Tongue (tissue), 2 donors: ENCODE data around the gene PPP1R16B. TPM values are rescaled to one million over a fixed set of nuclear protein-coding genes. Genes with fewer than 3 reads are reported as not detected.

Experiments used
- DNase-seq: peaks from one replicate; pipeline ENCODE4 v3.0.0-alpha.2; 2015
- total RNA-seq: library from RNA; depleted of rRNA; stranded (reverse); fragments of >200 nt; gene quantifications from one replicate; pipeline ENCODE4 v1.2.3, GENCODE V29; 2014

PPP1R16B gene
- total RNA-seq, 1 donor from 2014 or later: 4.6 TPM

- no peak for DNase-seq
Measured at GRCh38 chr20:38877483-38877882, 72.0 kb downstream of the PPP1R16B start.

DNA sequence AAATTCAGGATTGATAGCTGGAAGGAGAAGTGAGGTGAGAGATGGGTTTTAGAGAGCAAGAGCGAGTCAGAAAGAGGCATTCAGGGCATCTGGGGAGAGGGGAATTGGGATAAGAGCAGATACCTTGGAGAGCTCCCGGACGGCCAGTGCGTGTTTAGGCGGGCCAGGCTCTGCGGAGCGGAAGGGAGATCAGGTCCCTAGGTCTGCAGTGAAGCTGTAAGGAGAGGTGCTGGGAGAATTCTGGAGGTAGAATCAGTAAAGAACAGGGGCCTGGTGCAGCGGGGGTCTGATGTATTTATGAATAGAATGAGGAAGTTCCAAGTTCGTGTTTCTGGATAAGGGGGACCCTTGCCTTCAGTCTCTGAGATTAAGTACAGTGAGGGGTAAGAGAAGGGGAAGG is 73.4 kb downstream of the PPP1R16B start:
- DNase-seq: peak; percentile 55

GRCh38 chr20:38880952-38881735 is 75.6 kb downstream of the PPP1R16B start:
- no peak for DNase-seq

DNA sequence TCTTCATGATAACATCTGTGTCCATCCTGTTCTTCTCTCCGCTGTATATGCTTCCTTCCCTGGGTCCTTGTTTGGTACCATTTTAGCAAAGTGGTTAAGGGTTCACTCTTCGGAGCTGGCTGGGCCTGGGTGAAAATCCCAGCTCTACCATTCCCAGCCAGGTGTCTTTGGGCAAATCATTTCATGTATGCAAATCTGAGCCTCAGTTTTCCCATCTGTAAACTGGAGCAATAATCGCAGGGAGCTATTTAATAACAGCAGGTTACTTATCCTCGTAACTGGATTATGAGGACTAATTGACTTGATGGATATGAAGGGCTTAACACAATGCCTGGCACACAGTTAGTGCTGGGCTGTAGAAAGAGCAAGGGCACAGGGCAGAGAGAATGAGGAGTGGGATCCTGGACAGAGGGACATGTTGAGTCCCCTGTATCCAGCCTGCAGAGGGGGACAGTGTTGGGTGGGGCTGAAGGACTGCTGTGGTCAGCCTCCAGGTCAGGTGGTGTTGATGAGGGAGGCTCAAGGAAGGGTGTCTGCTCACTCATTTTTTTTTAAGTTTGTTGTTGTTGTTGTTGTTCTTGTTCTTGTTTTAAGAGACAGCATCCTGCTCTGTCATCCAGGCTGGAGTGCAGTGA is 76.4 kb downstream of the PPP1R16B start:
- no peak for DNase-seq

GRCh38 chr20:38882600-38882999 is 77.1 kb downstream of the PPP1R16B start:
- DNase-seq: no peak

DNA sequence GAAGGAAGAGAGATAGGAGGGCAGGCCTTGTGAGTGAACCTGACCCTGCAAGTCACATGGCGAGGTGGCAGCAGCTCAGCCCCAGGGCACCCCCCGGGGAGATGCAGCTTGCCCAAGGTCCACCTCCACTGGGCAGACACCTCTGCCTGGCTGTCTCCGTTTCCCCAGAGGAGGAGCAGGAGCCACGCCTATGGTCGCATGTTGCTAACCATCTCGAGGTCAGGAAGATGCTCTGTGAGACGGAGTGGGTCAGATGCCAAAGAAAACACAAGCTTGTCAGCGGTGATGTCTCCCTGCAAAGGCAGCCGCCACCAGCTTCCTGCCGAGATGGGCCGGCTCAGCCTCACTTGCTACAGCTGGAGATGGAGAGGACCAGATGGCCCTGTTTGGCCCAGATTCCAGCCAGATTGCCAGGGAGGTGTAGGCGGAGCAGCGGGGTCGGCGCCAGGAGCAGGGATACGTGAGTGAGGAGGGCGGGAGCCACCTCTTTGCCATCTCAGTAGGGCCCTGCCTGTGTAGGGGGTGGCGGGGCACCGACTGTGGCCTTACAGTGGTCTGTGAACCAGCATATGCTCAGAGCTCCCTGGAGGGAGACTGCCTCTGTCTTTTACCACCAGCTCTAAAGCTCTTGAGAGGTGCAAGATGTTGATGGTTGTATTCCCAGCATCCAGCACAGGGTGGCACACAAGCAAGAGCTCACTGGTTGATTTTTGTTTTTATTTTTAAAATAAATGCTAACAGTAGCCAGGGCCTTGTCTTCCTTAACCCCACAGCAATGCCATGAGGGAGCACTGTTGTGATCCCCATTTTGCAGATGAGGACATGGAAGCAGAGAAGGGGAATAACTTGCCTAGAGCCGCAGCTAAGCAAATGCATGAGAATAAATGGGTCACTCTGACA is 77.8 kb downstream of the PPP1R16B start:
- peak; percentile 14 for DNase-seq

DNA sequence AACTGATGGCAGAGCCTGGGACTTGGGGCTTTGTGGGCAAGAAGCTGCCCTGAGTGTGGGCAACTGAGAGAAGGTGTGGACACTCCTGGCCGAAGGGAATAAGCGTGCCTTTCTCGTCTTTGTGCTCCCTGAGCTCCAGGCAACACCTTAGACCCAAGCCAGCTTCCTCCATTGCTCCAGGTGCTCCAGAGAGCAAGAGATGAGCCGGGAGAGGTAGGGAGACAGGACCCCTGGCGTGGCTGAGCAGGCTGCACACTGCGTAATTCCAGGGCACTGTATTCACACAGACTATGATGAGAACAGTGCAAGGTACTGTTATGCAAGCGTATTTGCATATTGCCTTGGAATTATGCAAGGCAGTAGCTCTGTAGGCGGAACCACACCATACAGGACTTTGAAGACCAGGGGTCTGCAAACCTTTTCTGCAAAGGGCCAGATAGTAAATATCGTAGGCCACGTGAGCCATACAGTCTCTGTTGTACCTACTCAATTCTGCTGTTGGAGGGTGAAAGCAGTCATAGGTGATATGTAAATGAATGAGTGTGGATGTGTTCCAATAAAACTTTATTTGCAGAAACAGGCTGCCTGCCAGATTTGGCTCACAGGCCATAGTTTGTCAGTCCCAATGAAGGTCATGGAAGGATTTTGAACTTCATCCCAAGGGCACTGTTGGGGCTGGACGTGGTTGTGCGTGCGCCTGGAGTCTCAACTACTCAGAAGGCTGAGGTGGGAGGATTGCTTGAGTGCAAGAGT is 78.7 kb downstream of the PPP1R16B start:
- DNase-seq: no peak

GRCh38 chr20:38885357-38885756 is 79.9 kb downstream of the PPP1R16B start:
- DNase-seq: no peak

DNA sequence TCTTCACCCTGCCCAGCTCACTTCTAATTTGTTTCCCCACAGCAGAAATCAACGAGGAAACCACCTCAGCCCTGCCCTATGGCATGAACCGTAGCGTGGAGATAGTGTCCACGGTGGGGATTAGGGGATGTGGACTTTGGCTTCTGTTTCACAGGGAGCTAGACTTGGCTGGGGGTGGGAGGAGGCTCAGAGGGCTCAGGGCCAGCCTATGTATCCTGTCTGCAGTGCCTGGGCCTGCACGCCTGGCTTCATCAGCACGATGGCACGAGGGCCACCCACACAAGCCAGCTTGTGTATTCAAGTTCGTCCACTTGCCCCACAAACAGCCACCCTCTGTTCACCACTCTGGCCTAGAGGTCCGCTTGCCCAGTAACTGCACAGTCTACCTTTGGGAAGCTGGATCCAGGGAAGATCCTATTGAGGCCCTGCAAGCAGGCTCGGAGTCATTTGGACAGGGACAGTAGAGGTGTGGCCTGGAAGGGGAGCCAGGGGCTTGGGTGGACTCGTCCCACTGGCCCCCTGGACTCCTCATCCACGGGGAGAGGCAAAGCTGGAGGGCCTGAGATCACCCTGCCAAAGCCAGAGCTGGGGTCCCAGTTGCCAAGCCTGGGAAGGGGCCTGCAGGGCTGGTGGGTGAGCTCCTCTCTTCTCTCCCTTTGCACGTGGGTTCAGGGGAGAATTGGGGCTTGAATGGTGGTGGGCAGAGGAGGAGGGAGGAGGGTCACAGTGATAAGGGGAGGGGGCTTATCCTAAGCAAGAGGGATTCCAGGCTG is 82.7 kb downstream of the PPP1R16B start:
- no peak for DNase-seq

DNA sequence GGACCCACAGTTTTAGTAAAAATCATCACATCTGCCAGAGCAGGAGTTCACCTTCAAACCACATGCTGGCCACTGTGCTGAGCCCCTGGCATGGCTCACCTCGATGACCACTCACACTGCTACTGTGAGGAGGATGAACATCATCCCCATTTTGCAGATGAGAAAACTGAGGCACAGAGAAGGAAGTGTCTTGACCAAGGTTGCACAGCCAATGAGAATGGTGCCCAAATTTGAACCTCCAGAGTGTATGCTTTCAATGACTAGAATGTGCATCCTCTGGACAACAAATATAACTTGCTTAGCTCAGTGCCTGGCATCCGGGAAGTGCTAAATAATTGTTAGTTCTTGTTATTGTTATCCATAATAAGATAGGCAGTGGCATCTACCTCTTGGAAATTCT is 83.6 kb downstream of the PPP1R16B start:
- no peak for DNase-seq

DNA sequence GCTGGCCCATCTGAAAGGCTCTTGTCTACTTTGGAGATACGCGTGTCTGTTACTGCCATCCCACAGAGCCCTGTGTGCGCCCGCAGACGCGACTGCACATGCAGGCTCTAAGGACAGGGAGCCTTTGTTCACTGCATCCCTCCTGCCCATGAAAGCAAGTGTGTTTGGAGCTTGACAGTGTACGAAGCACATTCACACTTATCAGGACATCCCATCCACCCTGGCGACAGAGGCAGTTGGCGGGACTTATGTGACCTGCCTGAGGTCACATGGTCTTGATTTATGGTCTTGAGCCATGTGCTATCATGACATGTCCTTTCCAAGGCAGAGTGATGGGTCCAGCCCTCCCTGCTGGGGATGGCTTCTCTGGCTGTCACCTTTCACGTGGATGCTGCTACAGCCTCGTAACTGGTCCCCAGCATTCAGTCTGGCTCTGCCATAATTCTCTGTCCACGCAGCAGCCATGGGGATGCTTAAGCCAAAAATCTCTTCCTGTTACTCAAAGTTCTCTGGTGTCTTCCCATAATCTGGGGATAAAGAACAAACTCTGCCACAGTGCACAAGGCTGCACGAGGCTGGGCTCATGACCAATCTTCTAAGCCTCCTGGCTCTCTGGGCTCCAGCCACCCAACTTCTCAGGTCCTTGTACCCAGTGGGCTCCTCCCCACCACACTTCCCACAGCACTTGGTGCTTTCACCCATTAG is 84.4 kb downstream of the PPP1R16B start:
- no peak for DNase-seq

DNA sequence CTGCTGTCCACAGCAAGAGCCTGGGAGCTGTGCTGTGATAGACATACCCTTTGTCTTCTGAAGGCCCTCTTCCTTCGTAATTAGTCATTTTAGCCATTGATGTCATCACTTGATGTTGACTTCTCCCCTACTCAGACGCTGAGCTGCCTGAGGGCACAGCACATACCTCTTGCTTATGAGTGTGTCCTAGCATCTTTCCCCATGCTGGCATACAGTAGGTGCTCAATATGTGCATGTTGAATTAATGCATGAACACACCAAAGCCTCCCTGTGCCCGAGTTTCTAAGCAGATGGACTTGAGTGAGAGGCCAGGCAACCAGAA is 85.0 kb downstream of the PPP1R16B start:
- DNase-seq: no peak

- no peak for DNase-seq
Measured at GRCh38 chr20:38892091-38892981, 86.8 kb downstream of the PPP1R16B start.

DNA sequence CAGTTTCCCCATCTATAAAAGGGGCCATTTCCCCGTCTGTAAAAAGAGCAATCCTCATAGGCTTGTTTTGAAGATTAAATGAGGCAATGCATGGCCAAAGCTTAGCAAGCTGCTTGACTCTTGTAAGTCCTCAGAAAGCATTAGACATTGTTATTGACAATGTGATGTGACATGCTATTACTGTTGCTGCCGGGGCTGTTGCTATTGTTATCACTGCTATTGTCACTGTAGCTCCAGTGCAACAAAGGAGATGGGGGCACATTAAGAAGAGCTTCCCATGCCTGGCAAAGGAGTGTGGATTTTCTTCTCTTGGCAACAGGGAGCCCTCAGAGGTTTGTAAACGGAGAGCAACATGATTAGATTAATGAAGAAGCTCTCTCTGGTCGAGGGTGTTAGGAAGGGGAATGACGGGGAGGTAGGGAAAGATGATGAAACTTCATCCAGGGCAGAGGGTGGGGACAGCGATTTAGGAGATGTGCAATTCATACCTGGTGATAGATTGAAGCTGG is 87.6 kb downstream of the PPP1R16B start:
- DNase-seq: no peak

DNA sequence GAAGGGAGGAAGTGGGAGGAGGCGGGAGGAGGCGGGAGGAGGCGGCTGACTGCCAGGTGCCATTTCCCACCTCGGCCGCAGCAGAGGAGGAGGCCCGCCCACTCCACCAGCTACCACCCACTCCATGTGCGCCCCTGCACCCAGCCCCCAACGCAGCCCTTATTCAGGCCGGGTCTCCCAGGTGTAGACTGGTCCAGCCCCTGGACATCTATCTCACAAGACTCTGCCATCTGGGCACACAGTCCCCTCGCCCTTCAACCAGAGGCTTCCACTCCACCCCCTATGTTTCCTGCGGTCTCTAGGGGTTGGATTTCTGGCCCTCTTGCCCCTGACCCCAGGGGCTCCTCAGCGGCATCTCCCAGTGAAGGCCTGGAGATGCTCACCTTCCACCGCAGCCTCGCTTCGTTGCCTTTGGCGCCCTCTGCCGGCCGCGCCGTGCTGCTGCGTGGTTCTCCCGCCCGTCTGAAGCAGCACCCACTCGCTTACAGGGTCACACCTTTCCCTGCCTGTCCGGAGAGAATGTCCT is 88.1 kb downstream of the PPP1R16B start:
- peak; percentile 68 for DNase-seq

- peak; percentile 43 for DNase-seq
Measured at GRCh38 chr20:38894091-38894847, 88.8 kb downstream of the PPP1R16B start.

GRCh38 chr20:38895098-38895949 is 89.8 kb downstream of the PPP1R16B start:
- no peak for DNase-seq
